SK-N-SH treated with all-trans-retinoic acid at 6 μM for 48 hours (cell line): ENCODE data around the gene WDR44.
A peak's percentile ranks its signal among the peaks of the same experiment; 100 is the strongest.

Experiments
- ATAC-seq: fragments of 200-7000 bp; cut with Tn5 transposase; 3 replicates; pipeline ENCODE4 v1.9.1; 2020; ENCODE audit warnings: mild to moderate bottlenecking, moderate library complexity
- ARNTL ChIP-seq: fragments of 450-650 bp; formaldehyde crosslinking; IDR thresholded peaks from 2 replicates; pipeline ENCODE4 v1.5.0; 2020; ENCODE audit warnings: low read depth, mild to moderate bottlenecking, moderate library complexity, borderline replicate concordance
- BACH2 ChIP-seq: fragments of 250-450 bp; sonication (Bioruptor Pico); IDR thresholded peaks from 2 replicates; pipeline ENCODE4 v1.9.0; 2021; ENCODE audit warnings: mild to moderate bottlenecking, borderline replicate concordance
- CSDC2 ChIP-seq: fragments of 250-450 bp; sonication (Bioruptor Pico); IDR thresholded peaks from 2 replicates; pipeline ENCODE4 v1.5.0; 2020; ENCODE audit warnings: mild to moderate bottlenecking, moderate library complexity
- ESRRG ChIP-seq: fragments of 250-450 bp; sonication (Bioruptor Pico); IDR thresholded peaks from 2 replicates; pipeline ENCODE4 v1.6.1; 2021; ENCODE audit warnings: mild to moderate bottlenecking
- GLIS3 ChIP-seq: fragments of 250-450 bp; sonication (Bioruptor Pico); IDR thresholded peaks from 2 replicates; pipeline ENCODE4 v1.5.0; 2020; ENCODE audit warnings: mild to moderate bottlenecking, moderate library complexity
- ISL1 ChIP-seq: fragments of 250-450 bp; sonication (Bioruptor Pico); IDR thresholded peaks from 2 replicates; pipeline ENCODE4 v2.1.2; 2022; ENCODE audit warnings: mild to moderate bottlenecking, moderate library complexity
- OSR1 ChIP-seq: fragments of 250-450 bp; sonication (Bioruptor Pico); IDR thresholded peaks from 2 replicates; pipeline ENCODE4 v1.8.0; 2022; ENCODE audit warnings: moderate library complexity, mild to moderate bottlenecking, inconsistent platforms
- PPARA ChIP-seq: fragments of 250-450 bp; sonication (Bioruptor Pico); IDR thresholded peaks from 2 replicates; pipeline ENCODE4 v1.5.0; 2020; ENCODE audit warnings: mild to moderate bottlenecking, borderline replicate concordance
- RARB ChIP-seq: fragments of 250-450 bp; sonication (Bioruptor Pico); IDR thresholded peaks from 2 replicates; pipeline ENCODE4 v1.8.0; 2021; ENCODE audit warnings: mild to moderate bottlenecking, moderate library complexity
- SNAI2 ChIP-seq: fragments of 250-450 bp; sonication (Bioruptor Pico); IDR thresholded peaks from 2 replicates; pipeline ENCODE4 v1.5.0; 2020; ENCODE audit warnings: mild to moderate bottlenecking, moderate library complexity
- TCF4 ChIP-seq: fragments of 250-450 bp; sonication (Bioruptor Pico); IDR thresholded peaks from 2 replicates; pipeline ENCODE4 v1.8.0; 2021; ENCODE audit warnings: mild to moderate bottlenecking, moderate library complexity, borderline replicate concordance
- TOX ChIP-seq: fragments of 250-450 bp; sonication (Bioruptor Pico); IDR thresholded peaks from 2 replicates; pipeline ENCODE4 v1.8.0; 2021; ENCODE audit warnings: mild to moderate bottlenecking, moderate library complexity, borderline replicate concordance
- ZC3H10 ChIP-seq: fragments of 250-450 bp; sonication (Bioruptor Pico); IDR thresholded peaks from 2 replicates; pipeline ENCODE4 v1.5.1; 2021; ENCODE audit warnings: mild to moderate bottlenecking, moderate library complexity
- ZFP3 ChIP-seq: fragments of 250-450 bp; sonication (Bioruptor Pico); IDR thresholded peaks from 2 replicates; pipeline ENCODE4 v1.5.0; 2020; ENCODE audit warnings: mild to moderate bottlenecking, moderate library complexity
- ZNF565 ChIP-seq: fragments of 450-650 bp; formaldehyde crosslinking; conservative IDR thresholded peaks from 2 replicates; pipeline ENCODE4 v1.5.0; 2020; ENCODE audit warnings: low read depth, mild to moderate bottlenecking, moderate library complexity
- ZNF70 ChIP-seq: fragments of 450-650 bp; formaldehyde crosslinking; IDR thresholded peaks from 2 replicates; pipeline ENCODE4 v1.5.0; 2020; ENCODE audit warnings: mild to moderate bottlenecking, moderate library complexity
- ZNF8 ChIP-seq: fragments of 450-650 bp; formaldehyde crosslinking; IDR thresholded peaks from 2 replicates; pipeline ENCODE4 v1.5.0; 2020; ENCODE audit warnings: mild to moderate bottlenecking, moderate library complexity
- TF ChIP-seq, protein P1 (sequence below): fragments of 250-450 bp; sonication (Bioruptor Pico); IDR thresholded peaks from 2 replicates; pipeline ENCODE4 v1.5.1; 2021; ENCODE audit warnings: mild to moderate bottlenecking, moderate library complexity
- TF ChIP-seq, protein P2 (sequence below): fragments of 250-450 bp; sonication (Bioruptor Pico); IDR thresholded peaks from 2 replicates; pipeline ENCODE4 v1.8.0; 2020; ENCODE audit warnings: mild to moderate bottlenecking, moderate library complexity, borderline replicate concordance
- TF ChIP-seq, protein P3 (sequence below): fragments of 250-450 bp; sonication (Bioruptor Pico); IDR thresholded peaks from 2 replicates; pipeline ENCODE4 v1.8.0; 2021; ENCODE audit warnings: low read depth, mild to moderate bottlenecking, moderate library complexity, borderline replicate concordance
- TF ChIP-seq, protein P4 (sequence below): fragments of 250-450 bp; sonication (Bioruptor Pico); IDR thresholded peaks from 2 replicates; pipeline ENCODE4 v1.5.0; 2020; ENCODE audit warnings: mild to moderate bottlenecking, moderate library complexity

Gene WDR44

DNA sequence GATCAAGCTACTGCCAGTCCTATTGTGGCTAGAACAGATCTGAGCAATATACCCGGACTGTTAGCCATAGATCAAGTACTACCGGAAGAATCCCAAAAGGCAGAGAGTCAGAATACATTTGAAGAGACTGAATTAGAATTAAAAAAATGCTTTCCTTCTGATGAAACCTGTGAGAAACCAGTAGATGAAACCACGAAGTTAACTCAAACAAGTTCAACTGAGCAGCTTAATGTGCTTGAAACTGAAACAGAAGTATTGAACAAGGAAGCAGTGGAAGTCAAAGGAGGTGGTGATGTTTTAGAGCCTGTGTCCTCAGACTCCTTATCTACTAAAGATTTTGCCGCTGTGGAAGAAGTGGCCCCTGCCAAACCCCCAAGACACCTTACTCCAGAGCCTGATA lies 46.8 kb downstream of the WDR44 start (continued):
- TF ChIP-seq, protein P1, sequence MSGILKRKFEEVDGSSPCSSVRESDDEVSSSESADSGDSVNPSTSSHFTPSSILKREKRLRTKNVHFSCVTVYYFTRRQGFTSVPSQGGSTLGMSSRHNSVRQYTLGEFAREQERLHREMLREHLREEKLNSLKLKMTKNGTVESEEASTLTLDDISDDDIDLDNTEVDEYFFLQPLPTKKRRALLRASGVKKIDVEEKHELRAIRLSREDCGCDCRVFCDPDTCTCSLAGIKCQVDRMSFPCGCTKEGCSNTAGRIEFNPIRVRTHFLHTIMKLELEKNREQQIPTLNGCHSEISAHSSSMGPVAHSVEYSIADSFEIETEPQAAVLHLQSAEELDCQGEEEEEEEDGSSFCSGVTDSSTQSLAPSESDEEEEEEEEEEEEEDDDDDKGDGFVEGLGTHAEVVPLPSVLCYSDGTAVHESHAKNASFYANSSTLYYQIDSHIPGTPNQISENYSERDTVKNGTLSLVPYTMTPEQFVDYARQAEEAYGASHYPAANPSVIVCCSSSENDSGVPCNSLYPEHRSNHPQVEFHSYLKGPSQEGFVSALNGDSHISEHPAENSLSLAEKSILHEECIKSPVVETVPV (CRISPR knock-in tag), result no peak
- TF ChIP-seq, protein P2, sequence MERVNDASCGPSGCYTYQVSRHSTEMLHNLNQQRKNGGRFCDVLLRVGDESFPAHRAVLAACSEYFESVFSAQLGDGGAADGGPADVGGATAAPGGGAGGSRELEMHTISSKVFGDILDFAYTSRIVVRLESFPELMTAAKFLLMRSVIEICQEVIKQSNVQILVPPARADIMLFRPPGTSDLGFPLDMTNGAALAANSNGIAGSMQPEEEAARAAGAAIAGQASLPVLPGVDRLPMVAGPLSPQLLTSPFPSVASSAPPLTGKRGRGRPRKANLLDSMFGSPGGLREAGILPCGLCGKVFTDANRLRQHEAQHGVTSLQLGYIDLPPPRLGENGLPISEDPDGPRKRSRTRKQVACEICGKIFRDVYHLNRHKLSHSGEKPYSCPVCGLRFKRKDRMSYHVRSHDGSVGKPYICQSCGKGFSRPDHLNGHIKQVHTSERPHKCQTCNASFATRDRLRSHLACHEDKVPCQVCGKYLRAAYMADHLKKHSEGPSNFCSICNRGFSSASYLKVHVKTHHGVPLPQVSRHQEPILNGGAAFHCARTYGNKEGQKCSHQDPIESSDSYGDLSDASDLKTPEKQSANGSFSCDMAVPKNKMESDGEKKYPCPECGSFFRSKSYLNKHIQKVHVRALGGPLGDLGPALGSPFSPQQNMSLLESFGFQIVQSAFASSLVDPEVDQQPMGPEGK, result no peak
- TF ChIP-seq GLIS3 (CRISPR knock-in tag) (no peak), ZC3H10 (CRISPR knock-in tag) (no peak), BACH2 (CRISPR knock-in tag) (no peak), ARNTL (no peak), RARB (CRISPR knock-in tag) (no peak)
- TF ChIP-seq, all 23 proteins: peak for 0

DNA sequence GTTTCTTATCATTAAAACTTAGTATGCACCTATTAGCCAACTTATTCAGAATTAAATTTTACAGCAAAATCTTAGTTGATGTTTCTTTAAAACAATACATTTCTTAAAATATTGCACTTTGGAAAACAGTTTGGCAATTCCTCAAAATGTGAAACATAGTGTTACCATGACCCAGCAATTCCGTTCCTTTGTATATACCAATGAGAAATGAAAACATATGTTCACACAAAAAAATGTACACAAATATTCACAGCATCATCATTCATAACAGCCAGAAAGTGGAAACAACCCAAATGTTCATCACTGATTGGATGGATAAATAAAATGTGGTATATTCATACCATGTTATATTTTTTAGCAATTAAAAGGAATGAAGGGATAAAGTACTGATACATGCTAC lies 50.2 kb downstream of the WDR44 start:
- TF ChIP-seq TCF4, result no peak
- TF ChIP-seq OSR1, result no peak
- no peak for TF ChIP-seq BACH2 (CRISPR knock-in tag)
- no peak for TF ChIP-seq ZNF8 (CRISPR knock-in tag)
- no peak for TF ChIP-seq ZNF565 (CRISPR knock-in tag)
- TF ChIP-seq, protein P3, sequence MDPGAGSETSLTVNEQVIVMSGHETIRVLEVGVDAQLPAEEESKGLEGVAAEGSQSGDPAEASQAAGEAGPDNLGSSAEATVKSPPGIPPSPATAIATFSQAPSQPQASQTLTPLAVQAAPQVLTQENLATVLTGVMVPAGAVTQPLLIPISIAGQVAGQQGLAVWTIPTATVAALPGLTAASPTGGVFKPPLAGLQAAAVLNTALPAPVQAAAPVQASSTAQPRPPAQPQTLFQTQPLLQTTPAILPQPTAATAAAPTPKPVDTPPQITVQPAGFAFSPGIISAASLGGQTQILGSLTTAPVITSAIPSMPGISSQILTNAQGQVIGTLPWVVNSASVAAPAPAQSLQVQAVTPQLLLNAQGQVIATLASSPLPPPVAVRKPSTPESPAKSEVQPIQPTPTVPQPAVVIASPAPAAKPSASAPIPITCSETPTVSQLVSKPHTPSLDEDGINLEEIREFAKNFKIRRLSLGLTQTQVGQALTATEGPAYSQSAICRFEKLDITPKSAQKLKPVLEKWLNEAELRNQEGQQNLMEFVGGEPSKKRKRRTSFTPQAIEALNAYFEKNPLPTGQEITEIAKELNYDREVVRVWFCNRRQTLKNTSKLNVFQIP (CRISPR knock-in tag), result no peak
- no peak for TF ChIP-seq ZFP3 (CRISPR knock-in tag)
- no peak for TF ChIP-seq ZC3H10 (CRISPR knock-in tag)
- TF ChIP-seq ISL1 (CRISPR knock-in tag), result no peak
- no peak for ATAC-seq

DNA sequence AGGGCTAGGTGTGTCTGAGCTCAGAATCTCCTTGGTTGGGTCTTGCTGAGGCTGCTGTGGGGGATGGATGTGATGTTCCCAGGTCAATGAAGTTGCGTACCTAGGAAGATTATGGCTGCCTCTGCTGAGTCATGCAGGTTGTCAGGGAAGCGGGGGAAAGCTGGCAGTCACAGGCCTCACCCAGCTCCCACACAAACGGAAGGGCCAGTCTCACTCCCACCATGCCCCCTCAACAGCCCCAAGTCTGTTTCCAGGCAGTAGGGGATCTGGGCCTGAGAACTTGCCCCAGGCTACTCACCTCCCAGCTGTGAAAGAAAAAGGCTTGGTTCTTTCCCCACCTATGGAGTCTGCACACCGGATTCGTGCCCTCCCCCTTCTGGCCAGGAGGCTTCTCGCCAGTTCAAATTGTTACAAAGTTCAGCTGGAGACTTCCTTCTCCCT lies 72.9 kb downstream of the WDR44 start:
- no peak for ATAC-seq
- TF ChIP-seq SNAI2 (CRISPR knock-in tag) (no peak), OSR1 (no peak), BACH2 (CRISPR knock-in tag) (no peak), PPARA (CRISPR knock-in tag) (no peak), ISL1 (CRISPR knock-in tag) (no peak)
- TF ChIP-seq, protein P4, sequence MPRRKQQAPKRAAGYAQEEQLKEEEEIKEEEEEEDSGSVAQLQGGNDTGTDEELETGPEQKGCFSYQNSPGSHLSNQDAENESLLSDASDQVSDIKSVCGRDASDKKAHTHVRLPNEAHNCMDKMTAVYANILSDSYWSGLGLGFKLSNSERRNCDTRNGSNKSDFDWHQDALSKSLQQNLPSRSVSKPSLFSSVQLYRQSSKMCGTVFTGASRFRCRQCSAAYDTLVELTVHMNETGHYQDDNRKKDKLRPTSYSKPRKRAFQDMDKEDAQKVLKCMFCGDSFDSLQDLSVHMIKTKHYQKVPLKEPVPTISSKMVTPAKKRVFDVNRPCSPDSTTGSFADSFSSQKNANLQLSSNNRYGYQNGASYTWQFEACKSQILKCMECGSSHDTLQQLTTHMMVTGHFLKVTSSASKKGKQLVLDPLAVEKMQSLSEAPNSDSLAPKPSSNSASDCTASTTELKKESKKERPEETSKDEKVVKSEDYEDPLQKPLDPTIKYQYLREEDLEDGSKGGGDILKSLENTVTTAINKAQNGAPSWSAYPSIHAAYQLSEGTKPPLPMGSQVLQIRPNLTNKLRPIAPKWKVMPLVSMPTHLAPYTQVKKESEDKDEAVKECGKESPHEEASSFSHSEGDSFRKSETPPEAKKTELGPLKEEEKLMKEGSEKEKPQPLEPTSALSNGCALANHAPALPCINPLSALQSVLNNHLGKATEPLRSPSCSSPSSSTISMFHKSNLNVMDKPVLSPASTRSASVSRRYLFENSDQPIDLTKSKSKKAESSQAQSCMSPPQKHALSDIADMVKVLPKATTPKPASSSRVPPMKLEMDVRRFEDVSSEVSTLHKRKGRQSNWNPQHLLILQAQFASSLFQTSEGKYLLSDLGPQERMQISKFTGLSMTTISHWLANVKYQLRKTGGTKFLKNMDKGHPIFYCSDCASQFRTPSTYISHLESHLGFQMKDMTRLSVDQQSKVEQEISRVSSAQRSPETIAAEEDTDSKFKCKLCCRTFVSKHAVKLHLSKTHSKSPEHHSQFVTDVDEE (CRISPR knock-in tag), result no peak

DNA sequence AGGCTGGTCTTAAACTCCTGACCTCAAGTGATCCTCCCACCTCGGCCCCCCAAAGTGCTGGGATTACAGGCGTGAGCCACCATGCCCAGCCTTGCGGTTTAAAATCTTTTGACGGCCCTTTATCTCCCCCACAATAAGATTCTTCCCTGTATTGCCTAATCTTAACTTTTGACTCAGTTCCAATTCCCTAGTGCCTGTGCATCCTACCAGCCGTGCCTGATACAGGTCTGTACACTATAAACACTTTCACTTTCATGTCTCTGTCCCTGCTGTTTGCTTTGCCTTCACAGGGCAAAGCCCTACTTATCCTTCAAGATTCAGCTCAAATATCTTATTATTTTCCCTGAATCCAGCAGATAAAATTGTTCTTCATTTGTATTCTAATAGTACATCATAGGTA lies 74.6 kb downstream of the WDR44 start:
- peak; percentile 64 for ATAC-seq
- TF ChIP-seq ESRRG (CRISPR knock-in tag) (no peak), ZC3H10 (CRISPR knock-in tag) (no peak), CSDC2 (CRISPR knock-in tag) (no peak), ZNF8 (CRISPR knock-in tag) (no peak), BACH2 (CRISPR knock-in tag) (no peak), TOX (CRISPR knock-in tag) (no peak), ZNF70 (CRISPR knock-in tag) (no peak), OSR1 (no peak), ARNTL (no peak), RARB (CRISPR knock-in tag) (no peak), GLIS3 (CRISPR knock-in tag) (no peak)
- TF ChIP-seq, protein P1 (CRISPR knock-in tag), result no peak
- TF ChIP-seq, protein P2, result no peak
